ENCODE data around the gene PTRH1.

PTRH1 gene

DNA sequence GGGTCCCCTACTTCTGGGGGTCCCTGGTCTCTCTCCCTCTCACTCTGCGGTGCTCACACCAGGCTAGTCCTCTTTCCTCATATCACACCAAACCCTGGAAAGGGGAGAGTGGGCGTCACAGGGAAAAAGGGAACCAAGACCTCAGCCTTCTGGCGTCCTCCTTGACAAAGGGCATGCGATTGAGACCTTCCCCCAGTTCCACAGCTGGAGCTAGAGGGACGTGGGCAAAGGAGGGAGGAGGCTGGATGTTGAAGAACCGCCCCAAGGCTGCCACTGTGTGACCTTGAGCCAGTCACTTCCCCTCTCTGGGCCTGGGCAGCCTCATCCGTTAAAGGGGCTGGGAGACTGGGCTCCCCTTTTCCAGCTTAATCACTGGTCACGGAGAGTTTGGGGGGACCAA is 38.2 kb upstream of the PTRH1 start:
- ATAC-seq (ENCODE audit: insufficient read depth, low read depth) (no peak), DNase-seq (no peak)
- Histone ChIP-seq H3K4me1 (ENCODE audit: insufficient read depth, low read length) (no peaks in the 10 kb centered on the region), H3K27ac (ENCODE audit: low read length) (no peak overlapping the region), H3K79me2 (ENCODE audit: insufficient read depth, low read length) (no peaks in the 10 kb centered on the region), H3K9me3 (ENCODE audit: insufficient read depth, low read length, severe bottlenecking) (no peaks in the 10 kb centered on the region), H3K36me3 (ENCODE audit: insufficient read depth, low read length) (no peaks in the 10 kb centered on the region), H4K20me1 (ENCODE audit: insufficient read depth, low read length) (no peaks in the 10 kb centered on the region), H3K4me2 (ENCODE audit: insufficient read depth, low read length) (no peak overlapping the region), H3K4me3 (ENCODE audit: low read depth in 1 of 2, low read length in 2 of 2) (no peak overlapping the region), H3K27me3 (ENCODE audit: insufficient read depth, low read length, poor library complexity) (no peaks in the 10 kb centered on the region), H3K9ac (ENCODE audit: low read depth, low read length) (no peak overlapping the region), H2AFZ (ENCODE audit: low read depth, low read length) (no peak overlapping the region)
- TF ChIP-seq, protein P1, sequence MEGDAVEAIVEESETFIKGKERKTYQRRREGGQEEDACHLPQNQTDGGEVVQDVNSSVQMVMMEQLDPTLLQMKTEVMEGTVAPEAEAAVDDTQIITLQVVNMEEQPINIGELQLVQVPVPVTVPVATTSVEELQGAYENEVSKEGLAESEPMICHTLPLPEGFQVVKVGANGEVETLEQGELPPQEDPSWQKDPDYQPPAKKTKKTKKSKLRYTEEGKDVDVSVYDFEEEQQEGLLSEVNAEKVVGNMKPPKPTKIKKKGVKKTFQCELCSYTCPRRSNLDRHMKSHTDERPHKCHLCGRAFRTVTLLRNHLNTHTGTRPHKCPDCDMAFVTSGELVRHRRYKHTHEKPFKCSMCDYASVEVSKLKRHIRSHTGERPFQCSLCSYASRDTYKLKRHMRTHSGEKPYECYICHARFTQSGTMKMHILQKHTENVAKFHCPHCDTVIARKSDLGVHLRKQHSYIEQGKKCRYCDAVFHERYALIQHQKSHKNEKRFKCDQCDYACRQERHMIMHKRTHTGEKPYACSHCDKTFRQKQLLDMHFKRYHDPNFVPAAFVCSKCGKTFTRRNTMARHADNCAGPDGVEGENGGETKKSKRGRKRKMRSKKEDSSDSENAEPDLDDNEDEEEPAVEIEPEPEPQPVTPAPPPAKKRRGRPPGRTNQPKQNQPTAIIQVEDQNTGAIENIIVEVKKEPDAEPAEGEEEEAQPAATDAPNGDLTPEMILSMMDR (IDR thresholded peaks at IDR 0.05; ENCODE audit: borderline replicate concordance, extremely low read depth, low read length, poor library complexity, severe bottlenecking): no peak
- TF ChIP-seq EZH2 (IDR thresholded peaks at IDR 0.05; ENCODE audit: borderline replicate concordance, low read depth, low read length, severe bottlenecking): no peak

GRCh38 chr9:127753148-127753547 is 37.7 kb upstream of the PTRH1 start:
- ATAC-seq (ENCODE audit: insufficient read depth, low read depth): no peak
- no peak for DNase-seq
- H3K36me3 ChIP-seq (ENCODE audit: insufficient read depth, low read length): no peaks in the 10 kb centered on the region
- no peaks in the 10 kb centered on the region for H3K9me3 ChIP-seq (ENCODE audit: insufficient read depth, low read length, severe bottlenecking)
- H3K9ac ChIP-seq (ENCODE audit: low read depth, low read length): no peak overlapping the region
- no peaks in the 10 kb centered on the region for H3K27me3 ChIP-seq (ENCODE audit: insufficient read depth, low read length, poor library complexity)
- H4K20me1 ChIP-seq (ENCODE audit: insufficient read depth, low read length): no peaks in the 10 kb centered on the region
- no peaks in the 10 kb centered on the region for H3K79me2 ChIP-seq (ENCODE audit: insufficient read depth, low read length)
- TF ChIP-seq, protein P1 (IDR thresholded peaks at IDR 0.05; ENCODE audit: borderline replicate concordance, extremely low read depth, low read length, poor library complexity, severe bottlenecking): no peak
- TF ChIP-seq EZH2 (IDR thresholded peaks at IDR 0.05; ENCODE audit: borderline replicate concordance, low read depth, low read length, severe bottlenecking): no peak
- no peak overlapping the region for H2AFZ ChIP-seq (ENCODE audit: low read depth, low read length)
- H3K4me3 ChIP-seq (ENCODE audit: low read depth in 1 of 2, low read length in 2 of 2): no peak overlapping the region
- no peaks in the 10 kb centered on the region for H3K4me1 ChIP-seq (ENCODE audit: insufficient read depth, low read length)
- no peak overlapping the region for H3K27ac ChIP-seq (ENCODE audit: low read length)
- H3K4me2 ChIP-seq (ENCODE audit: insufficient read depth, low read length): no peak overlapping the region

GRCh38 chr9:127751269-127752054 is 36.0 kb upstream of the PTRH1 start:
- H3K27me3 ChIP-seq (ENCODE audit: insufficient read depth, low read length, poor library complexity): no peaks in the 10 kb centered on the region
- no peak overlapping the region for H2AFZ ChIP-seq (ENCODE audit: low read depth, low read length)
- no peaks in the 10 kb centered on the region for H3K4me1 ChIP-seq (ENCODE audit: insufficient read depth, low read length)
- no peak overlapping the region for H3K4me3 ChIP-seq (ENCODE audit: low read depth in 1 of 2, low read length in 2 of 2)
- H3K27ac ChIP-seq (ENCODE audit: low read length): no peak overlapping the region
- H4K20me1 ChIP-seq (ENCODE audit: insufficient read depth, low read length): no peaks in the 10 kb centered on the region
- no peak overlapping the region for H3K9ac ChIP-seq (ENCODE audit: low read depth, low read length)
- TF ChIP-seq EZH2 (IDR thresholded peaks at IDR 0.05; ENCODE audit: borderline replicate concordance, low read depth, low read length, severe bottlenecking): no peak
- TF ChIP-seq, protein P1 (IDR thresholded peaks at IDR 0.05; ENCODE audit: borderline replicate concordance, extremely low read depth, low read length, poor library complexity, severe bottlenecking): no peak
- no peak overlapping the region for H3K4me2 ChIP-seq (ENCODE audit: insufficient read depth, low read length)
- H3K36me3 ChIP-seq (ENCODE audit: insufficient read depth, low read length): no peaks in the 10 kb centered on the region
- H3K9me3 ChIP-seq (ENCODE audit: insufficient read depth, low read length, severe bottlenecking): no peaks in the 10 kb centered on the region
- H3K79me2 ChIP-seq (ENCODE audit: insufficient read depth, low read length): no peaks in the 10 kb centered on the region
- ATAC-seq (ENCODE audit: insufficient read depth, low read depth): peak; percentile 70
- peak; percentile 40 for DNase-seq
